Measurements from ENCODE around the gene ANP32E. TPM values are rescaled to one million over a fixed set of nuclear protein-coding genes. Genes with fewer than 3 reads are reported as not detected.

Gene ANP32E
- total RNA-seq, 2 donors from 2014 or later, result 9.8 to 13.5 TPM

GRCh38 chr1:150268705-150269403 lies 32.9 kb upstream of the ANP32E start, which contains the start of gene APH1A:
Gene APH1A (minus strand): TSS chr1:150269016. CDS start chr1:150268810, 206 bp downstream.
- Histone ChIP-seq H3K27ac (peak within 1 kb of the TSS; percentile 86 to 89), H3K4me3 (peak within 1 kb of the TSS; percentile 75 to 87), H3K27me3 (replicated peaks; ENCODE audit: insufficient read depth) (no peaks in the 10 kb centered on the region), H3K9me3 (no peaks in the 10 kb centered on the region), H3K4me1 (replicated peaks) (peaks cover 7% of the 10 kb centered on the region), H3K36me3 (peaks cover 8 to 15% of the 10 kb centered on the region in 2 donors)
- WGBS, result under 1% methylated on average over 49 of the region's 49 CpGs
- intact Hi-C loops (cut with DNase I), result no loop called here
- peak; percentile 96 for DNase-seq (ENCODE audit: low spot score)
- TF ChIP-seq POLR2AphosphoS5 (IDR thresholded peaks at IDR 0.05), result peak; percentile 97
- peak in 1 of 4 experiments; percentile 20 for TF ChIP-seq CTCF (IDR thresholded peaks at IDR 0.05)
- peak; percentile 46 for TF ChIP-seq POLR2A (IDR thresholded peaks at IDR 0.05)

- Histone ChIP-seq H3K27me3 (replicated peaks; ENCODE audit: insufficient read depth) (no peaks in the 10 kb centered on the region), H3K9me3 (no peaks in the 10 kb centered on the region), H3K4me1 (replicated peaks) (peaks cover 7% of the 10 kb centered on the region), H3K36me3 (peaks cover 8 to 15% of the 10 kb centered on the region in 2 donors), H3K27ac (peak overlapping the region; percentile 86 to 89), H3K4me3 (peak overlapping the region; percentile 75 to 87)
- under 1% methylated on average over 21 of the region's 21 CpGs for WGBS
- intact Hi-C loops (cut with DNase I), result no loop called here
- no peak for TF ChIP-seq POLR2A (IDR thresholded peaks at IDR 0.05)
- TF ChIP-seq POLR2AphosphoS5 (IDR thresholded peaks at IDR 0.05), result no peak
- no peak for TF ChIP-seq CTCF (IDR thresholded peaks at IDR 0.05)
- DNase-seq (ENCODE audit: low spot score), result peak; percentile 18
Observed at GRCh38 chr1:150268340-150268704, 32.4 kb upstream of the ANP32E start.

- peaks cover 8 to 15% of the 10 kb centered on the region in 2 donors for H3K36me3 ChIP-seq
- DNase-seq (ENCODE audit: low spot score), result no peak
- intact Hi-C loops (cut with DNase I), result no loop called here
- H3K4me1 ChIP-seq (replicated peaks), result peaks cover 7% of the 10 kb centered on the region
- WGBS, result 22% methylated on average over 6 of the region's 6 CpGs
- TF ChIP-seq POLR2AphosphoS5 (IDR thresholded peaks at IDR 0.05) (no peak), CTCF (IDR thresholded peaks at IDR 0.05) (no peak), POLR2A (IDR thresholded peaks at IDR 0.05) (no peak)
- H3K9me3 ChIP-seq, result no peaks in the 10 kb centered on the region
- H3K4me3 ChIP-seq, result peak overlapping the region; percentile 75 to 87
- peak overlapping the region; percentile 86 to 89 for H3K27ac ChIP-seq
- H3K27me3 ChIP-seq (replicated peaks; ENCODE audit: insufficient read depth), result no peaks in the 10 kb centered on the region
Observed at GRCh38 chr1:150267896-150268295, 32.0 kb upstream of the ANP32E start.

- TF ChIP-seq CTCF (IDR thresholded peaks at IDR 0.05), result no peak
- no peak for TF ChIP-seq POLR2AphosphoS5 (IDR thresholded peaks at IDR 0.05)
- TF ChIP-seq POLR2A (IDR thresholded peaks at IDR 0.05), result no peak
- Histone ChIP-seq H3K36me3 (peaks cover 8 to 15% of the 10 kb centered on the region in 2 donors), H3K27ac (no peak overlapping the region), H3K4me3 (no peak overlapping the region), H3K9me3 (no peaks in the 10 kb centered on the region), H3K4me1 (replicated peaks) (peaks cover 7% of the 10 kb centered on the region), H3K27me3 (replicated peaks; ENCODE audit: insufficient read depth) (no peaks in the 10 kb centered on the region)
- WGBS, result 74% methylated on average over 6 of the region's 6 CpGs
- intact Hi-C loops (cut with DNase I), result no loop called here
- DNase-seq (ENCODE audit: low spot score), result no peak
Observed at GRCh38 chr1:150263549-150263948, 27.6 kb upstream of the ANP32E start.

Data from prostate gland (tissue), 2 donors.